Lung microvascular endothelial cell (primary cell): ENCODE measurements around the gene NOTCH3. TPM values are rescaled to one million over a fixed set of nuclear protein-coding genes. Genes with fewer than 3 reads are reported as not detected.

Experiments used
- DNase-seq, 2 donors: peaks; one replicate each; pipeline versions ENCODE4 v3.0.0 to v3.0.0-alpha.2; 2010; ENCODE audit warnings: low read depth in 2 of 2
- total RNA-seq: library from RNA; depleted of rRNA; stranded (reverse); fragments of >200 nt; gene quantifications from 2 replicates; pipeline ENCODE4 v1.2.1, GENCODE V29; 2014

The NOTCH3 gene
- total RNA-seq = 0.20 and 0.65 TPM in 2 replicates

DNA sequence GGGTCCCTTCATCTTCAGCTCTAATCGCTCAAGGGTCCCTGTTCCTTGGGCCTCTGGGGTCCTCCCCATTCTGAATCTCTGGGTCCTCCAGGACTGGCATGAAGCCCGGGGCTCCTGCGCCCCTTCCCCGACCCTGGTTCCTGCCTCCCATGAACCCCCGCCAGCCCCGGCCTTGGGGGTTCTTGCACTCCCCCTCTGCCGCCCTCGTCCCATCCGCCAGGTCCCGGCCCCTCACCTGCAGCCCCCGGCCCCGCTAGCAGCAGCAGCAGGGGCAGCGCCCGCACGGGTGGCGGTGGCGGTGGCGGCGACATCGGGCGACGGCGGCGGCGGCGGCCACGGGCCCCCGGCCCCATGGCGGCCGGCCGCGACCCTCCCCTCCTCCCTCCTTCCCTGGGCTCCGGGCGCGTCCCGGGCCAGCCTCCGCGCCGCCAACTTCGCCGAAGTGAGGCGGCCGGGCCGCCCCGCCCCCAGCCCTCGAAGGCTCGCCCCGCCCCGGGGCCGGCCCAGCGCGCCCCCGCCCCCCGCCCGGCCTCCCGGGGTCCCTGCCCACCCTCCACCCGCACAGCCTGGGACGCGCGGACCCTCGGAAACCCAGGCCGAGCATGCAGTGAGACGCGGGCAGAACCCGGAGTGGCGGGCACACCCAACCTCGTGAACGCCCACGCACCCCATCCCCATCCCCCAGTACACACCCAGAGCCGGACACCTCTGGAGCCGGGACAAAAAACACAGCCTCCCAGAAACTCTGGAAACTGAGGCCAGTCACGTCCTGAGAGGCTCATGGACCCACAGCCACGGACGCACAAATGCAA lies at the start of gene NOTCH3:
TSS of gene NOTCH3 (minus strand) at position 443 of the 812 bp plus-strand sequence. CDS start at position 353, 90 bp downstream.
- no peak for DNase-seq

DNA sequence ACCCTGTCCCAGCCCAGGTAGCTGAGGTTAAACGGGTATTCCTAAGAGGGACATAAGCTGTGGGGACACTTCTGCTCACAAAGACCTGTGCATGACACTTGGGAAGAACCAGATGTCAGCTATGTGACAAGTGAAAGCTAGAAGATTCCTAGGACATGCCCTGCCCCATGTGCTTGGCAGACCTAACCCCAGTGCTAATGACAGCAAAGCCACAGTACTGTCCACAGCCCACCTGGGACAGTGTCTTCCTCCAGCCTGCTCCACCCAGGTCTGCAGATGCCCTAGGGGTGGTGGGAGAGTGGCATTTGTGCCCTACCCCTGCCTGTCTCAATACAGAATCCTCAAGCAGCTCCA lies 49.8 kb upstream of the NOTCH3 start:
- no peak for DNase-seq

DNA sequence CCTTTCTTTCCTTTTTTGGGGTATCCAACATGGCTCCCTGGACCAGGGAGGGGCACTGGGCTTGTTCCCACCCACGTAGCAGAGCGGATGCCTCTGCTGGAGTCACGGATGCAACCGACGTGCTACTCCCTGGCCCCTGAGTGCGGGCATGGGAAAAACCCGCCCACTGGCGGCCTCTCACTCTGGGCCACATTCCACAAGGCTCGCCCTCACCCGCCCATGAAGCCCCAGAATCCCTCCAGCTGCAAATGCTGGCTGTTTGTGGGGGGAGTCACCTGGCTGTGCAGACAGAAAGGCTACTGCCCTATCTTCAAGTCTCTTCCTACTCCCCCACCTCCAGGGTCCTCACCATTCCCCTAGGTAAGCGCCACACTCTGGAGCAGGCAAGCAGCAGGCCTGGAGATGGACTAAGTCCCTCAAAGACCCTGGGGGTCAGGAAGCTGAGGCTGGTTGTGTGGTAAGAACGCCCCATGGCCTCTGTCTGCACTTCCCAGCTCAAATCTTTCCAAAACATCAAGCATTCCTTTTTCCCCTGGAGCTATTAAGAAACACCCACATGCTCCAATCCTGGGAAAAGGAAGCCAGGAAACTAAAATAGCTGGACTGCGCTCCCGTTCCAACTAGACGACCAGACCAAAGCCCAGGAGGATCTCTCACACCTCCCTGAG lies 49.3 kb upstream of the NOTCH3 start:
- DNase-seq = peak; percentile 85 to 96

DNA sequence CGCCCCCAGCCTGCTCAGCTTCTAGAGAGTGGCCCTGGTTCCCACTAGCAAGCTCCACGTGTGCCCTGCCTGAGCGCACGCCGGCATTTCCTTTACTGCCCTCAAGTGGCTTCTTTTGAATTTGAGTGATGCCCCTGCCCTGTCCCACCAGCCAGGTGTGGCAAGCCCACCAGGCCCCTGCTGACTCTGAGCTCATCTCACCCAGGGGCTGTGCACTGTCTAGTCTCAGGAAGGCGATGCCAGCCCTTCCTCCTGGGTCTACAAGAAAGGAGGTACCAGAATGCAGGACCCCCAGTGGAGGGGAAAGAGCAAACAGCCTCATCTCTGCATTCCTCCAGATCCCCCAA lies 48.7 kb upstream of the NOTCH3 start:
- no peak for DNase-seq

DNA sequence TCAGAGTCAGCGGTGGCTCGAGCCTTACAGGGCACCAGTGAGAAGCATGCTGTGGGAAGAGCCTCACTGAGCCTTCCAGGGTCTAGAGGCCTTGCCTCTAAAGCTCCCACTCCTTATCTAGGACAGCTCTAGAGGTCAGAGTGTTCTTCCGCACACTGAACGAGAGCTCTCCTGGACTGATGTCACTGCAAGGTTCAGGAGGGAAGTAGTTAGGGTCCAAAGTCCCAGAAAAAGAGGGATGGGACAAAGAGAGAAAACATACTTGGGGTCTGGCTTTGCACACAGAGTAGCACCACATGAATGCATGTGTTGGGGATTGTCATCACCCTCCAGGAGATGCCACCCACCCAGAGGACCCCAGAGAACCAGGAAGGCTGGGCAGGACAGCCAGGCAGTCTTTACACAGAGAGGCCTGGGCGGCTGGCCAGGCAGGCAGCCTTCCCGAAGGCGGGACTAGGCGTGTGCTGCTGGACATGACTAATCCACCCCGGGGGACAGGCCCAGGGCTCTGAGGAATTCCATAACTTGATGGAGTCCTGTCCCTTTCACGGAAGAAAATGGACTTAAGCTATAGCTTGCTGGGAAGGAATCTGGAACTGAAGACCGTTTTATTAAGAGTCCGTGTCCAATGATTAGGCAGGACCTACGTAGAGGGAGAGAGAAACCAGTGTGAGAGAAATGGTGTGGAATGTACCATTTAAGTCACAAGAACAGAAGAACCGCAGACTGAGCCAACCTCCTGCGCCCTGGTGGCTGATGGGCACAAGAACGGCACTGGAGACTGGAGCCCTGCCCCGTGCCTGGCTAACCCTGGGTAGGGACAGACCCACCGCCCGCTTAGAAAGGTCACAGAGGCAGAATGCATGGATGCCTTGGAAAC lies 48.1 kb upstream of the NOTCH3 start:
- peak; percentile 84 to 88 for DNase-seq

DNA sequence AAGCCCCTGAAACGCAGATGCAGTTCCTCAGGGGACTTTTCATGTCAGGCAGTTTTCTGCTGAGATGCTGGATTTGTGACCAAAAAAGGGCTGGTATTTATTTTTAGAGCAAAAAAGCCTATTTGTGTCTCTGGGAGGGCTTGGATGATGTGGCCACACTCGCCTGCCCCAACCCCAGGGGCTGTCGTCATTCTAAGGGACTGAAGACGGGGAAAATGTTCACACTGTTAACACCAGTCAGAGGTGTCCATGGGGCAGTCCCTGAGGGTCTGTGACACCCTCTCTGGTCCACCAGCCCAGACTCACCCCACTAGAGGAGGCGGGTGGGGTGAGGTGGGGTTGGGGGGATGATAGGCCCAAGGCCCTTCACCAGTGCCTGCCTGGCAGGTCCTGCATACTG lies 47.3 kb upstream of the NOTCH3 start:
- DNase-seq = no peak

DNA sequence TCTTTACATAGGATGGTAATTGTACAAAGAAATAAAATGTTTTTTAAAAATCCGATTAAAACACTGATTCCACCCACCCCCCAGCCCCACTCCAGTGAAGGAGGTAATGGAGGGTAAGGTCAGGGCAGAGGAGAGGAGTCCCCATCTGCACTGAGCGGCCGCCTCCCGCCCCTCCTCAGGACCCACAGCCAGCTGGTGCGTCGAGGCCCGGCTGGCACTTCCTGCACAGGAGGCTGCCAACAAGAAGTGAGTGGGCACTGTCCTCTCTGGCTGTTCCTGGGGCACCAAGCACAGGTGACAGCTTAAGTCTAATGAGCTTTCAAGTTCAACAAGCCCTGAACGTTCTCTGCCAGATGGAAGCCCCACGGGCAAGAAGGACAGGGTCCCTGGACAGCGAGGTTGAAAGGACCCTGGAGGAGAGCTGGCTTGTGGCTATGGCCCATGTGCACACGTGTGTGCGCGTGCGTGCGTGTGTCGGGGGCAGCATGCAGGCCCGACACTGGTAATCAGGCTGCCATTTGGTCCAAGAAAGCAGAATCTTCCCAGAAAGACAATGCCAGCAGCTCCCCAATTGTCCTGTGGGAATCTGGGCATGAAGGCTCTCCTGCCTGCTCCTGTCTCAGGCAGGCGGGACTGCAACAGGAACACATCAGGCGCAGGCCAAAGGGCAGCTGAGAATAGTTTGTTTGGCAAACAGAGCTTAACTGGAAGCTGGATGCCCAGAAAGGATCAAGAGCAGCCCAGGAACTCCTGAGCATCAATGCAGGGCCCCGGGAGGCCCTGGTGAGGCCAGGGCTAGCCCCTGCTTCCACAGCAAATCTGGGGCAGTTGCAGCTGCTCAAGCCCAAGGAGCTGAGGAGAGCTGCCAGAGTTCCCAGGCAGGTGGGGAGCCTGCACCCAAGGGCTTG lies 46.6 kb upstream of the NOTCH3 start:
- no peak for DNase-seq

DNA sequence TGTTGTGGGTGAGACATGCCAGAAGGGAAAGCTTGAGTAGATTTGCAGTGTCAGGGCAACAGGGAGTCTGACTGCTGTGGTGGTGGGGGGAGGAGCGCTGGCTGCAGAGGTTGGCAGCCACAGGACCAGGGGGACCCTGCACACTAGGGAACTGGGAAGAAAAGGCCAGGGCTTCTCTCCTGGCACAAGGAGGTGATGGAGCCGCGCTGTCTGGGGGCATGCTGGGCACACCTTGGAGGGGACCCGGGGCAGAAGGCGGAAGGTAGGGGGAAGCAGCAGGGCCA lies 45.3 kb upstream of the NOTCH3 start:
- no peak for DNase-seq

DNA sequence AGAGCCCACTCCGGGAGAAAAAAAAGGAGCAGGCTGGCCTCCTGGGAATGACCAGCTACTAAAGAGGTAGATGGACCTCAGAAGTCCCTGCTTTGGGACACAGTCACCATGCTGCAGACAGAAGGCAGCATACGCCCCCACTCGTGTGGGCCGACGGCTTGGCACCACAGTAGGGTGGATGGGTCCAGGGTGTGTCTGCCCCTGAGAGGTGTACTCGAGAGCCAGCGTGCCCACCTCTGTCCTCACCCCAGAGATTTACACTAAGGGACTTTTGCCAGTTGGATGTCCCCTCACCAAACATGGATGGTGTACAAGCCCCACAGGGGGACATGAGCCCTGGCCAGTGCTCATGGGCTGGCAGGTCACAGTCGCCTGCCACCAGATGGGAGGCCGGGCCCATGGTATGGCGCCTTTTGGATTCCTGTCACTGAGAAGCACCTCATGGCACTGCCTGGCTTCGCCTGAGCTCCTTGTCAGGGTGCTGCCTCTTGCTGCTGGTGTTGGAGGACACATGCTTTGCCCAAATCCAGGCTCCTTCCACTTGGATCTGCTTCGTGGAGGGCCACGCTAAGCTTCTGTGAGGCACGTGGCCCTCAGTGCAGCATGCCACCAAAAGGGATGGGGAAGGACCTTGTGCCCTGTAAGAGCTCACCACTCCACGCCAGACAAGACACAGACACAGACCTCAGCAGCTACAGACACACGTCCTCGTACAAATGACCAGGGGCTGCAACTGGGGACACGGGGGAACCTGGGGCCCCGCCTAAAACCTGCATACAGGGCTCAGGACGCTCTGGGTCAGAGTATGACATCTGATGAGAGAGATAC lies 44.8 kb upstream of the NOTCH3 start:
- DNase-seq = no peak

DNA sequence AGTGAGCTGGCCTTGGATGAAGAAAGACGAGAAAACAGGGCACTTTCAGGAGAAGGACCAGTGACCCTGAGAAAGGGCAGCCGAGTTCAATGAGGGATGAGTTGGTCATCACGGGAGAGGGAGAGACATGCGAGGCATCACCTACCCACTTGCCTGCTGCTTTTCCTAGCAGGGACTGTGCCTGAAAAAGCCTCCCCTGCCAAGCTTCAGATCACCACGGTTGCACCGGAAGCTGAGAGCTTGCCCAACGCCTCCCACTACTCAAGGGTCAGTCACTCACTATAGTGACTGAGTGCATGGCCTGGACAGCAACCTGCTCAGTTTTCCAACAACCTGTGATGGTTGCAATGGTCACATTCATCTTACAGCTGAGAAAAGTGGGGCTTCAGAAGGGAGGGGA lies 44.0 kb upstream of the NOTCH3 start:
- DNase-seq = no peak

DNA sequence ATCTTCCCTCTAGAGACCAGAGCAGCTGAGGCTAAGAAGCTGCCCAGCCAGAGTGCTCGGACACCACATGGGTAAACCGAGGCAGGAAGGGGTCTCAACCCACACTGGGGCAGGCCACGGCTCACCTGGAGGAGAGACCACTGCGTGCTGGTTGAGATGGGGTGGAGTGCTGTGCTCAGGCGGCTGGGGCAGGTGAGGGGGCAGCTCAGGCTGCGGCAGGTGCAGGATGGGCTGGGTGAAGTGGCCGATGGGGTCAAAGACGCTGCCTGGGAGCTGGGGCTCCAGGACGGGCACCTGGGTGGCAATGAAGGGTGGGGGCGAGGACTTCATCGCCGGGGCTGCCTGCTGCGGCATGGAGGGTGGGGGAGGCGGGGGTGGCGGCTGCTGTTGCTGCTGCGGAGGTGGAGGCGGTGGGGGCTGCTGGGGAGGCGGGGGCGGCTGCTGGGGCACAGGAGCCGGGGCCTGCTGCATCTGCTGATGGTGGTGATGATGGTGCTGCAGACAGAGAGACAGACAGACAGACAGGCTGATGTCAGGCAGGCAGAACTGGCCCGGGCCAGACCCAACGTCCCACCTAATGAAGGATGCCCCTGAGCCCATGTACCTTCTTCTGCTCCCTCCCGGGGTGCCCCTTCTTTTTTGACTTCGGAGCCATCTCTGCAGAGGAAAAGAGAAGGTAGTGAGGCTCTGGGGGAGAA lies 43.5 kb upstream of the NOTCH3 start:
- DNase-seq = no peak

DNA sequence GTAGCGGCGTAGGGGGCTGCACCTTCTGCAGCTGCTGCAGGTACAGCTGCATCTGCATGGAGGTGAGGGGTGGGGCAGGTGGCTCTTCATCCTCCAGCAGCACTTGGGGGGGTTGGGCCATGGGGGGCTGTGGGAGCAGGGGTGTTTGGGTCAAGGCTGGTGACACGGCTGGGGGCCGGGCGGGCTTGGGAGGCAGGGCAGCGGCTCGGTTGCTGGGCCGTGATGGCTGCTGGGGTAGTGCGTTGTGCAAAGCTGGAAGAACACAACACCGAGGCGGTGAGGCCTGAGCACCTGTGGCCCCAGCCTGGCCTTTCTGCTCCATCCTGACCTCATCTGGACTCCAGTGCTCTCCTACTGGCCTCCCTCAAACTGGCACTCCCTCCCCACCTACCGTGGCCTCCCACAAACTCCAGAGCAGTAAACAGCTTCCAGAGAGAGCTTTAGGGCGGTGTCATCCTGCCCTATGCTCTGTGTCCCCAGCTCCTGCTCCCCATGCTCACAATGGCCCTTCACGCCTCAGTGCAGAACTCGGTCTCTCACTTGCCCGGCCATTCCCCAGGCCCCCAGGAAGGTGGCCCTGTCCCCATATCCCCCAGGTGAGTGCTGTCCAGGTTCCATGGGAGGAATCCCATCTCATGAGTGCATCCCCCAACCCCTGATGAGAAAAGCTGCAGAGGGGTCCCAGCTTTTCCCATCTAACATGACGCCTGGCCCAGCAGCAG lies 42.6 kb upstream of the NOTCH3 start:
- DNase-seq = no peak

DNA sequence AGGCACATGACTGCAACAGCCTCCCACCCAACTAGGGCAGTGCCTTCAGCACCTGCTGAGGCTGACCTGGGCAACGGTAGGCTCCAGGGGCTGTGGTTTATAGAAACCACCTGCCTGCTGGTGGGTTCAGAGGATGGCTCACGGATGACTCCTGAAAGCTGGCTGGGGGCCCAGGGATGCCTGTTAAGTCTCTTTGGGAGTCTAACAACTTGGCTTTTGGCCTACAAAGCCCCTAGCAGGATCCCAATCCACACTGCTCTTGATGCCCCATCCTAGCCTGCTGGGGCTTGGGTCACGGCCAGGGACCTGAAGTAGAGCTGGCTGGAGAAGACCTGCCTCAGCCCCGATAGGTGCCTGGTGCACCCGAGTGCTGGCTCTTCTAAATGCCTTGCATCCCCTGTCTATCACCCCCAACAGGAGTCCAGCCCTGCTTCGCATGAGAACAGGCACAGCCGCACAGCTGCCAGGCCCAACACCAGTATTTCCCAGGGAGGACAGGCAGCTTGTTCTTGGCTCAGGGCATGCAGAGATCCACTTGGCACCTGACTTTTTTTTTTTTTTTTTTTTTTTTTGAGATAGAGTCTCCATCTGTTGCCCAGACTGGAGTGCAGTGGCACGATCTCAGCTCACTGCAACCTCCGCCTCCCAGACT lies 40.6 kb upstream of the NOTCH3 start:
- no peak for DNase-seq

DNA sequence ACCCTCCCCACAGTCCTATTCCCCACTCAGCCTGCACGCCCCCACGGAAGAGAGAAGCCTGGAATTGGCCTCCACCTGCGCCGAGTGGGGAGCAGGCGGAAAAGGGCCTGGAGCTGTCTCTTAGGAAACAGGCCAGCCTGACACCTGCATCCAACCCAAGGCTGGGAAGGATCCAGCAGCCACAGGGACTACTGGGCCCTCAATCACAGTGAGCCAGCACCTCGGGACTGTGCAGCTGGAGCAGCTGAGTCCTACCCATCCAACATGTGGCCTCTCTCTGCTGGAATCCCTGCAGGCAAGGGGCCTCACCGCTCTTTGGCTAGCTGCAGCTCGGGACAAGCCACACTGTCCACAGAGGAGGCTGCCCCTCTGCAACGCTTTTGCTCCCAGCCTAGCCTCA lies 39.7 kb upstream of the NOTCH3 start:
- no peak for DNase-seq

DNA sequence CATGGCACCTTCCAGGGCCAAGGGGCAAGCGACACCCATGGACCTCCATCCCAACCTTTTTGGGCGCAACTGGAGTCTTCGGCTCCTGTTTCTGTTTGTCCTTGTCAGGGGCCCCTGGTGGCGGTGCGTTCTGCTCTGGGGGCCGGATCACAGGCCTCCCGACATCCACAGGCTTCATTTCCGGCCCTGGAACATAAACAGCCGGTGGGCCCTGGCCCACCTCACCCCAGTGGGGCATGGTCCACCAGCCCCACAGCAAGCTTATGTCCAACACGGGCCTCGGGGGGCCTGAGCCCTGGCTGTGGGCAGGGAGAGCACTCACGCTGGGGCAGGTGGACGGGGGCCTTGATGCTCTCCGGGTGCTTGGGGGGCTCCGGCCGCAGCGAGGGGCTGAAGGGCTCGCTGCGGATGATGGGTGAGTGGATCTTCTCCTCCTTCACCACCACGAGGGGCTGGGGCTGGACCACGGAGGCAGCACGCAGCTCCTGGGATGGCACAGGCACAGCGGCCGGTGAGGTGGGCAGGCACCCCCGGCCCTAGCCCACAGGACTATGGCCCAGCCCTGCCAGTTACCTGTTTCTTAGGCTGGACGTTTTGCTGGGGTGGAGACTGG lies 38.6 kb upstream of the NOTCH3 start:
- no peak for DNase-seq

DNA sequence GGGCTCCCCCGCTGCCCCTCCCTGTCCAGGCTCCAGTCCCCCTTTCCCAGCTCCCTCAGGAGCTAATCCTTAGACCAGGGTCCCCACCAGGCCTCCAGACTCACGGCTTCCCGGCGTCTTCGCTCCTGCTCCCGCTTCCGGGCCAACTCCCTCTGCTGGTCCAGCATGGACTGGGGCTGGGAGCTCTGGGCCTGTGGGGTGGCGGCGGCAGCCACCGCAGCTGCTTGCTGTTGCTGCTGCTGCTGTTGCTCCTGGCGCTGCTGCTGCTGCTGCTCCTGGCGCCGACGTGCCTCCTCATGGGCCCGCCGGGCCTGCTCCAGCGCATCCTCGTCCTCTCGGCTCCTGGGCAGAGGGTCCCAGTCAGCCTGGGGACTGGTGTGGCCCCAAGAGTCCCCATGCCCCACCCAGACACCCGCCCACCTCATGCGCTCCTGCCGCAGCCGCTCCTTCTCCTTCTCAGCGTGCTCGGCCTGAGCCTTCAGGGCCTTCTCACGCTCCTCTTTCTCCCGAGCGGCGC lies 37.9 kb upstream of the NOTCH3 start:
- DNase-seq = no peak

DNA sequence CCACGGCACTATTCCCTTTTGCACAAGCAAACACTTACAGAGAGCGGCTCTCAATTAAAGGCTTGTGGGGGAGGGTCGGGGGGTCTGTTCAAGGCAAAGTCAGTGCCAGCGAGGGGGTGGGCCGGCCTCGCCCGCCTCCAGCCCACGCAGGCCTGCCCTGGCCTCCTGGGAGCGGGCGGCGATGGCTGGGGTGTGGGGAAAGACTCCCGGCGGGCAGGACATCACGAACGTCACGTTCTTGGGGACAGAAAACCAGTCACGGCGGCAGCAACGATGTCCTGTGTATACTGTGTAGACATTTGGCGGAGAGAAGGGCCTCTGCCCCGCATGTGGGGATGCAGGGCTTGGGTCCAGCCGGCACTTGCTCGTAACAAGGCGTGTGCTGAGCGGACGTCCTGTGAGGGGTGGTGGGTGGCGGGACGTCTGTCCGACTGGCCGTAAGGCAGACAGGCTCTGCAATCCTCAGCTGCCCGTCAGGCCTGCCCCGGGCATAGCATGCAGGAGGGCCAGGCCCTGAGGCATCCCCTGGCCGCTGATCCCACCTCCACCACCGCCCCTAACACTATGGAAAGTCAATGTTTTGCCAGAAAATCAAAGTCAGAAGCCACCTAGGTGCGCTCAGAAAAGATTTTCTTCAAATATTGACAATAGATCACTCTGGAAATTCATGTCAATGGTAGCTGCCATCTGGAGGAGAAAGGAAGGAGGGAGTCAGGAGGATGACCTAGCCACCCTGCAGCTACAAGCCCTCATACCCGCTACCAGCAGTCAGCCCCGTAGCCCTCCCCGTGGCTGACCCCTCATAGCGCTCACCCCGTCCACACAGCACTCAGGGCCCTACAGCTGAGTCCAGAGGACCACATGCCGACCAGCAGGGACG lies 37.2 kb upstream of the NOTCH3 start:
- DNase-seq = no peak
